HG02885 (cell line): Measurements from ENCODE around the gene ZNF71.
"Not testable (repeated sequence)": the region's sequence is repeated elsewhere in the genome, so short reads cannot be mapped to it uniquely, and the experiment has no call there.

Experiments
- ATAC-seq: cut with Tn5 transposase; IDR thresholded peaks from one replicate; pipeline ENCODE4 v1.9.1; 2021; ENCODE audit warnings: mild to moderate bottlenecking; ENCODE audit not compliant: unreplicated experiment, poor library complexity

Gene ZNF71

DNA sequence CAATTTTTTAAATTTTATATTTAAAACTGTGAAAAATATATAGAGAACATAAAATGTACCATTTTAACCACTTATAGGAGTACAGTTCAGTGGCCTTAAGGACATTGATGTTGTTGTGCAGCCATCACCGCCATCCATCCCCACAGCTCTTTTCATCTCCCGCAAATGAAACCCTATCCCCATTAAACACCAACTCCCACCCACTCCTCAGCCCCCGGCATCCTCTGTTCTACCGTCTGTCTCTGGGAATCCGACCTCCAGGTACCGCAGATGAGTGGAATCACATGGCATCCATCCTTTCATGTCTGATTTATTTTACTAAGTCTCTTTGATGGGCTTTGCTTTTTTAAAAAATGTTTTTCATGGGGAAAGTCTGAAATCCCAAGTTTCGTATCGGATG, 24.0 kb downstream of the ZNF71 start:
- no peak for ATAC-seq

DNA sequence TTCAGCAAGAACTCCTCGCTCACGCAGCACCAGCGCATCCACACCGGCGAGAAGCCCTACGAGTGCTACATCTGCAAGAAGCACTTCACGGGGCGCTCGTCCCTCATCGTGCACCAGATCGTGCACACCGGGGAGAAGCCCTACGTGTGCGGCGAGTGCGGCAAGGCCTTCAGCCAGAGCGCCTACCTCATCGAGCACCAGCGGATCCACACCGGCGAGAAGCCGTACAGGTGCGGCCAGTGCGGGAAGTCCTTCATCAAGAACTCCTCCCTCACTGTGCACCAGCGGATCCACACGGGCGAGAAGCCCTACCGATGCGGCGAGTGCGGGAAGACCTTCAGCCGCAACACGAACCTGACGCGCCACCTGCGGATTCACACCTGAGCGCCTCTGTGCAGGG, 27.3 kb downstream of the ZNF71 start:
- ATAC-seq, result no peak

DNA sequence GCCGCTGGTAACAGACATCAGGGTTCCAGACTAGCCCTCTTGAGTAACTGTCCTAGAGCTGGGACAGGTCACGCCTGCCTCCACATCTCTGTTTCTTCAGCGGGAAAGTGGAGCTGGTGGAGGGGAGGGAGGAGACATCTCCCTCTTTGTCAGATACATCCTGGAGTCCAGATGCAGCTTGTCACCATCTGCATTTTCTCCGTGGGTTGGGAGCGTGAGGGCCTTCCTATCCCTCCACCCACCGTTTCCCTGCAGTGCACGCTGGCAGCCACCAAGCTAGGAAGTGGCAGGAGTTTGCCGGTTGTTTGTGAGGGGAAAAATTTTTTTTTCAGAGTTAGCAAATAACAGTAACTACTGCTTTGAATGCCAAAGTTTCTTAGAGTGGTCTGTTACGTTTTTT, 27.9 kb downstream of the ZNF71 start:
- no peak for ATAC-seq

DNA sequence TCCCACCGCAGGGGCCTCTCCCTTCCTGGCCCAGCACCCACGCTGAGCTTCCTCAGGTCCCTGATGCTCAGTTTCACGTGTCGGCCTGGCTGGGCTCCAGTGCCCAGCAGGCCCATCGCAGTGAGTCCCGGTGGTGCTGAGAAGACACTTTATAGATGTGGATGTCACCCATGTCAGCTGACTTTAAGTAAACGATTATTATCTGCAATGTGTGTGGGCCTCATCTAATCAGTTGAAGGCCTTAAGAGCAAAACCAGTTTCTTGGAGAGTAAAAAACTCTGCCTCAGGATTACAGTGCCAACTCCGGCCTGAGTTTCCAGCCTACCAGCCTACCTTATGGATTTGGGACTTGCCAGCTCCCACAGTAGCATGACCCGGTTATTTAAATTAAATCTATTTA, 30.6 kb downstream of the ZNF71 start:
- no peak for ATAC-seq

DNA sequence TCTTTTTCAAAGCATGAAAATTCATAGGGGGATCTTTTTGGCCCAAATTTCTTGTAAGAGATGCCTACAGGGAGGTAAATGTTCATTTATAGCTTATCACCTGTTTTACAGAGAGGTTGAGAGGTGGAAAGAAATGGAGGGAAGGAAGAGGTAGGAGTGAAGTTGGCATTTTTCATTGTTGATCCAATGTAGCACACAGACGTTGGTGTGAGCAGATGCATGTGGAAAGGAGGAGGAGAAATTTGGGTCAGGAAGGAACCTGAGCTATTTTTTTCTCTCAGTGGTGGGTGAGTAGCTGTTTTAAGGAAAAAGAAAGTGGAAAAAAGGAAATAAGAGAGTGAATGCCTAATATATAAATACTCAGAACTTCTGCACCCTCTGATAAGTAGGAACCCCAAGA, 37.9 kb downstream of the ZNF71 start:
- ATAC-seq, result no peak

DNA sequence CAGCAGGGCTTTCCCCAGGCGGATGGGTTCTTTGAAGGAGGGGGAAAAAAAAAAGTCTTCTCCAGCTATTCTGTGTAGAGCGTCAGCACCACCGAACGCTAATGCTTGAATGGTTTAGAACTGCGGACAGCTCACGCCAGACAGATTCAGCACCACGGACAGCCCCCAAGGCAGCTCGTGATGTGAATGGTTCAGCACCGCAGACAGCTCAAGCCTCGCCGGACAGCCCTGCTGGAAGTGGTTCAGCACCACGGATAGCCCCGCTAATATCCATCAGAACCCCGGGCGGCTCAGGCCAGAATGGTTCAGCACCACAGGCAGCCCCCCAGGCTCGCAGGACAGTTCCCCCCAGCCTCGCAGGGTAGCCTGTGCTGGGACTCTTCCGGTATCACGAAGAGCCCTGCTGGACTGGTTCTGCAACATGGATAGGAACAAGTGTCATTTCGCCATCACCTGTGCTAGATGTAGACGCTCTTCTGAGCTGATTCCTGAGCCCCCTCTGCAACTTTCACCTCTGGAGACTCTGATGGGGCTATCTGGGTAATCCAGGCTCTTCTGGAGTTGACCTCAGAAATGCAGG, 43.0 kb downstream of the ZNF71 start:
- no peak for ATAC-seq

DNA sequence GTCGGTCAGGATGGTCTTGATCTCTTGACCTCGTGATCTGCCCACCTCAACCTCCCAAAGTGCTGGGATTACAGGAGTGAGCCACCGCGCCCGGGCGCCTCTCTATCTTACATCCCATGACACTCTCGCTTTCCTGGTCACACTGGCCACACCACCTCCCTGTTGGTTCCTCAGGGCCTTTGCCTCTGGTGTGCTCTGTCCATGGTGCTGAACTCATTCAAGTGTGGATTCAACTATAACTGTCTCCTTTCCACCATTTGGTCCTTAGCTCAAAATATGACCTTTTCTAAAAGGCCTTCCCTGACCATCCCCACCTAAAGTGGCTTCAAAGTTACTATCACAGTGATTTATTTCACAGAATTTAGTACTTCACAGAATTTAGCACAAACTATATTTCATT, 44.1 kb downstream of the ZNF71 start:
- no peak for ATAC-seq

DNA sequence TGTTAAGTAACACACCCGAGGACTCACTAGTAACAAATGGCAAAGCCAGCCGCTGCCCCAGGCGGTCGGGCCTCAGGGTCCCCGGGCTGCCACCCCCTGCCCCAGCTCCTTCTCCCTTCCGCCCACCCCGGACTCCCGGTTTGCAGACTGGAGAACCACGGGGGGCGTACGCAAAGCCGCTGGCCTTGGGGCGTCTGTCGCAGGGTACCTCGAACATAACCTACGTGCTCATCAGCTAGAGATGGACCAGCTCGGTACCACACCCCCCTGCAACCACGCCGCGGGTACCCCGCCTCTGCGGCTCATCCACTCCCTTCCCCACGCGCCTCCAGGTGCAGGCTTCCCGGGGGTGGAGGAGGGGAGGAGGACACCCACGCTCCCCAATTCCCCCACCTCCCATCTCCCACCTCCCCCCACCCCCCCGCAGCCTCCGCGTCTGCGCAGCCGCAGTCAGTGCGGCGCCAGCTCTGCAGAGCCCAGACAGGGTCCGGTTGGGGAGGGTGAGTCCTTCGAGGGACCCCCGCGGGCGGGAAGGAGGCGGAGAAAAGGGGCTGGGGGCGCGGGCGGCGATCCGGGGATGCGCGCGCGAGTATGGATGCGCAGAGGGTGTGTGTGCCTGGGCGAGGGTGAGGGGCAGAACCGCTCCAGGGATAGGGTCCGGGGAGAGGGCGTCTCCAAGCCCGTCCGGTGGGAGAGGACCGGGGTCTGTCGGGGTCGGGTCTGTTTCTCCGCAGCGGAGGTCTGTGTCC, 47.8 kb downstream of the ZNF71 start, which contains the start of gene SMIM17:
Gene SMIM17, plus strand, starts transcription at position 449 of the 749 bp plus-strand sequence. CDS start 2,509 bp downstream, outside the sequence.
- no peak for ATAC-seq

DNA sequence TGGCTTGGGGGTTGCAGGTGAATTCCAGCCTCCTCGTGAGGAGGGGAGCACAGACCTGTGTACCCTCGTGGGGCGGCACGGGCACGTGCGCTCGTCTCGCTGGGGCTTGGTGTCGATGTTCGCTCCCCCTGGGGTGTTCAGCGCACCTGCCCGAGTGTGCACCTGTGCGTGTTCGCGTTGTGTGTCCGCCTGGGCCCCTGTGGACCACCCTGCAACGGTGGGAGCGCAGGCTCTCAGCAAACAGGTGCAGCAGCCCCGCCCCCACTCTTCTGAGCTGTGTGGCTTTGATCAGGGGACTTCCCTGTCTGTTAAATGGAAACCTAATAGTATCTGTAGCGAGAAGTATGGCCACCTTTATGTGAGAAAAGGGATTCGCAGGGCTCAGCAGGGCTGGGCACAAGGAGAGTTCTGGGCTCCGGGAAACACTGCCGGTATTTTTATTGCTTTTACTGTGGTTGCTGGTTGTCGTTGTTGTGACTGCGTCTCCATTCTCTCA, 48.4 kb downstream of the ZNF71 start:
- ATAC-seq, result no peak

DNA sequence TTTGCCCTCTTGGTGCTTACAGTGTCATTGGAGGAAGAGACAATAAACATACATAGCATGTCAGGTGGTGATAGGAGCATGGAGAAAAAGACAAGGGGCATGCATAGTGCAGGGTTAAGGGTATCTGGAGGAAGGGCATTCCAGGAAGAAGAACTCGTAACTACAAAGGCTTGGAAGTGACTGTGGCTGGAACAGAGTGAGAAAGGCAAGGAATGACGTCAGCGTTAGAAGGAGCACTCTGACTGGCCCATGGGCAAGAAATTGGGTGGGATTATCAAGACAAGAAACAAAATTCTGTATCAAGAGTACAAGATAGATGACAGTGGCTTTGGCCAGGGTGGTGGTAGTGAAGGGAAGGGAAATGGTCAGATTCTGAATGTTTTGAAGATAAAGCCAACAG, 59.0 kb downstream of the ZNF71 start:
- no peak for ATAC-seq

DNA sequence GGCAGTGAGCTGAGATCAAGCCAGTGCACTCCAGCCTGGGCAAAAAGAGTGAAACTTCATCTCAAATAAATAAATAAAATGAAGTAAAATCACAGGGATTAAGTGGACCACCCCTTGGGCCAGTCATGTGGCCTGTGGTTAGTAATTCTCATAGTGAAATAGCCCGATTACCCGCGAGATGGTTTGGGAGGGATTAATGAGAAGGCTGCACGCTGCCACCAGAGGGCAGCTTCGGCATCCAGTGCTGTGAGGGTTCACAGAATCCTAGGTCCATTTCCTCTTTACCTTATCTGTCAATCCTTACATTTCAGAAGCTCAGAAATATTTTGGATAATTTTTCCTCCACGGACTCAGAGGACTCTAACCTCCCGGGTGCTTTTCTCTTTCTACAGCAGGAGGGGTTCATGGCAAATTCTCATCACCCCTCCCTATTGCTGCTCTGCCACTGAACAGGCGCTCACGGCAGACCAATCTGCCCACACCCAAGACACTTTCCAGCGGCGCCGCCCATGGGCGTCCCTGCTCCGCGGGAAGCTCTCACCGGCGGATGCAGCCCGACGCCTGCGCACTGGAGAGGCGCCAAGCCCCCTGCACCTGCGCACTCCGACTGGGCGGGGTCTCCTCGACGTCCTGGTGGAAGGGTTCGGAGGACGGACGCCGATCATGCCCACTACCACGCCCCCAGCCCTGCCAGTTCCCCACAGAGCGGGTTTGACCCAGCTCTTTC, 65.4 kb downstream of the ZNF71 start:
- no peak for ATAC-seq

DNA sequence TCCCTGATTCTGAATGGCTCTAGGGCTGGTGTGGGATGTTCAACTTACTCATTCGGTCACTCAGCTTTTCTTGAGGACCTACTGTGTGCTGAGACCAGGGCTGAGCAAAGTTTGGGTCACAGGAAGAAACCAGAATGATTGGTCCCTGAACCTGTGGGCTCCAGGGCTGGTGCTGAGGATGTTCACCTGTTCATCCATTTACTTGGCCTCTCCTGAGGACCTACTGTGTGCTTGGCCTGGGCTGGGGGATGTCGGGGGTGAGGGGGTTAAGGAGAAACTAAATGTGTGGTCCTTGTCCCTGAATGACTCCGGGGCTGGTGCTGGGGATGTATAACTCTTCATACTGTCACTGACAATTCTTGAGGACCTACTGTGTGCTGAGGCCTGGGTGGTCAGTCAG, 66.1 kb downstream of the ZNF71 start:
- ATAC-seq, result no peak

DNA sequence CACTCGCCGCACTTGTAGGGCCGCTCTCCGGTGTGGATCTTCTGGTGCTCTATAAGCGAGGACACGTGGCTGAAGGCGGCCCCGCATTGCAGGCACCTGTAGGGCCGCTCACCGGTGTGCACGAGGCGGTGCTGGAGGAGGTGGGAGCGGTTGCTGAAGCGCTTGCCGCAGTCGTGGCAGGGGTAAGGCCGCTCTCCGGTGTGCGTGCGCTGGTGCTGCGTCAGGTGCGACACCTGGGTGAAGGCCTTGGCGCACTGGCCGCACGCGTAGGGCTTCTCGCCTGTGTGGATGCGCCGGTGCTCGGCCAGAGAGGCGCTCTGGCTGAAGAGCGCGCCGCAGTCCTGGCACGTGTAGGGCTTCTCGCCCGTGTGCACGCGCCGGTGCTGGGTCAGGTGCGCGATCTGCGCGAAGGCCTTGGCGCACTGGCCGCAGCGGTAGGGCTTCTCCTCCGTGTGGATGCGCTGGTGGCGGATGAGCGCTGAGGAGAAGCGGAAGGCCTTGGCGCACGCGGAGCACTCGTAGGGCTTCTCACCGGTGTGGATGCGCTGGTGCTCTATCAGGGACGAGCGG, 68.9 kb downstream of the ZNF71 start:
- no peak for ATAC-seq

DNA sequence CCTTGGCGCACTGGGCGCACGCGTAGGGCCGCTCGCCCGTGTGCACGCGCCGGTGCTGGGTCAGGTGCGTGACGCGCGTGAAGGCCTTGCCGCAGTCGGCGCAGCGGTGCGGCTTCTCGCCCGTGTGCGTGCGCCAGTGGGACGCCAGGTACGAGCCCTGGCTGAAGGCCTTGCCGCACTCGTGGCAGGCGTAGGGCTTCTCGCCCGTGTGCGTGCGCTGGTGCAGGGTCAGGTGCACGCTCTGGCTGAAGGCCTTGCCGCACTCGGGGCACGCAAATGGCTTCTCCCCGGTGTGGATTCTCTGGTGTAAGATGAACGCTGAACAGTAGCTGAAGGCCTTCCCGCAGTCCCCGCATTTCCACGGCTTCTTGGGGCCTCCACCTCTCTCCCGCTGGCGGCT, 69.4 kb downstream of the ZNF71 start:
- no peak for ATAC-seq

DNA sequence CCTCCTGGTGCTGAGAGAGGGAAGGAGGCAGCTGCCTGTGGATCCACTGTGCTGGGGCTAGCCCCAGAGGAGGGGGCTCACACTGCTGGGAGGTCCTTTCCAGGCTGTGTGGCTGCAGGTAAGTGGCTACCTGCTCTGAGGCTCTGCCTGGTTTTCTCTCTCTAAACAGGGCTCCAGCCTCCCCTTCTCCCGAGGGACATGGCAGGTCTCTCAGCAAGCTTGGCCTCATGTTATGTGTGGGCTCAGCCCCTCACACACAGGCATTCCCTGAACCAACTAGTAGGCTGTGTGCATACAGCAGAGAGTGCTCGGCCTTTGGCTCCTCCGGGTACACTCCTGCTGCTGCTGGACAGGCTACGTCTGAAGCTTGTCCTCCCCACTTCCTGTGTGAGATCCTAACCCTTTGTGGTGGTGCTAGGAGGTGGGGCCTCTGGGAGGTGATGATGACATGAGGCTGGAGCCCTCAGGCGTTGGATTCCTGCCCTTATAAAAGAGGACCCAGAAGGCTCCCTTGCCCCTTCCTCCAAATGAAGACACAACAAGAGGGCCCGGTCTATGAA, 72.3 kb downstream of the ZNF71 start:
- no peak for ATAC-seq

DNA sequence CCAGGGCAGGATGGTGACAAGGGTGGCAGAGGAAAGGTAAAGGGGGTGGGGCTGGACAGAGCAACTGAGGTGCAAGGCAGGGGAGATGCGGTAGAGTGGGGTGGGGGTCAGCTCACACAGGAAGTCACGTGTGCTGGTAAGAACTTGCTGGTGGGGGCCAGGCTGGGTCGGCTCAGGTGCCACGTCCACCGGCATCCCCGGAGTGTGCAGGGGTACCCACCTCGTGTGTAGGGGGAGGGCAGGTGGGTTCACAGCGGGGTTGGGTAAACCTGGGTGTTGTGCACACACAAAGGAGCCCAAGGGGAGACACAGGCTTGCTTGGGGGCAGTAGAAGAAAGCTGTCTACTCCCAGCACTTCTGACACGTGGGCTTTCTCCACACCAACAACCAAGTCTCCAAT, 73.6 kb downstream of the ZNF71 start:
- no peak for ATAC-seq

DNA sequence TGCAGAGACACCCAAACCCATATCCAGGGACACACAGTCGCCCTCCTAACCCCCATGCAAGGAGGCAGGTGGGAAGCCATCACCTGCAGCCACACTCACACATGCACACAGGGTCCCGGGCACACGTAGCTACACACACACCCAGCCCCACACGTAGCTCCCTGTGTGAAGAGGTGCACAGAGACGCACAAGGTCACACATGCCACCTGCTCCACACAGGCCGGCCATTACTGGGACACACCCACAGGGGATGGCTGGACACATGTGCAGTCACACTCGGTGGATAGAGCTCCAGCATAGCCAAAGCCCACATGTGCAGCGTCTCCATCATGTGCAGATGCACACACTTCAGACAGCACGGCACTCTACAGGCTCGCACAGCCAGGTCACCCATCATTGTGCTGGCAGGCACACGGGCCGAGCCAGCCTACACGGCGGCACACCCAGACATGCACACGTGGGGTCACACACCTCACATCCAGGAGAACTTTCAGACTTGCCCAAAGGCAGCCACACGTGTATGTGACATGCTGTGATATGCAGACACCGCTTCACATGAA, 75.4 kb downstream of the ZNF71 start:
- ATAC-seq, result no peak

DNA sequence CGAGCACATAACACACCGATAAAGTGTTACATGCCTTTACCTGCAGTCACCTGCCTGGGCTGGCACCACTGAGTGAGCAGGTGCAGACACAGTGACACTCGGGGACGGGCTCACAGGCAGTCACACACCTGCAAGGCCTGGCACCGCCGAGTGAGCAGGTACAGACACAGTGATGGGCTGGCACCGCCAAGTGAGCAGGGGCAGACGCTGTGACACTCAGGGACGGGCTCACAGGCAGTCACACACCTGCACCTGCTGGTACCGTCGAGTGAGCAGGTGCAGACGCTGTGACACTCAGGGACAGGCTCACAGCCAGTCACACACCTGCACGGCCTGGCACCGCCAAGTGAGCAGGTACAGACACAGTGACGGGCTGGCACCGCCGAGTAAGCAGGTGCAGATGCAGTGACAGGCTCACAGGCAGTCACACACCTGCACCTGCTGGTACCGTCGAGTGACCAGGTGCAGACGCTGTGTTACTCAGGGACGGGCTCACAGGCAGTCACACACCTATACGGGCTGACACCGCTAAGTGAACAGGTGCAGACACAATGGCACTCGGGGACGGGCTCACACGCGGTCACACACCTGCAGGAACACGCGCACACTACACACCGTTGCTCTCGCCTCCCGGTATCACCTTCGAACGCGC, 76.0 kb downstream of the ZNF71 start:
- ATAC-seq, result no peak

DNA sequence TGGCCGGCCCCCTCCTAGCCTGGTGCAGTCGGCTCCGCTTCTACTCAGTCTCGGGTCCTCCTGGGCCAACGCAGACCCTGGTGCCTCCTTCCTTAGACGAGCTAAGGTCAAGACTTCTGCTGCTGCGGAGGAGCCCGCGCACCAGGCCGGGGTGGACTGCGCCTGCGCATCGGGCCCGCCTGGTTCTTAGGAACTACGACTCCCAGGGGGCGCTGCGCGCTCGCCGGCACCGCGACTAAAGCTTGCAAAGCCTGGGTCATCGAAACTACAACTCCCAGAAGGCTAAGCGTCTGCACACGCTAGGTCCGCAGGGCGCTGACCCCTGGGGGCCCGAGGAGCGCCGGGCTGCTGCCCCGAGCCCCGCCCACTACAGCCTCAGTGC, 76.5 kb downstream of the ZNF71 start, which contains the start of gene ZNF835:
Gene ZNF835, minus strand, starts transcription at position 145 of the 382 bp plus-strand sequence. CDS start 6,559 bp downstream, outside the sequence.
- ATAC-seq, result no peak

DNA sequence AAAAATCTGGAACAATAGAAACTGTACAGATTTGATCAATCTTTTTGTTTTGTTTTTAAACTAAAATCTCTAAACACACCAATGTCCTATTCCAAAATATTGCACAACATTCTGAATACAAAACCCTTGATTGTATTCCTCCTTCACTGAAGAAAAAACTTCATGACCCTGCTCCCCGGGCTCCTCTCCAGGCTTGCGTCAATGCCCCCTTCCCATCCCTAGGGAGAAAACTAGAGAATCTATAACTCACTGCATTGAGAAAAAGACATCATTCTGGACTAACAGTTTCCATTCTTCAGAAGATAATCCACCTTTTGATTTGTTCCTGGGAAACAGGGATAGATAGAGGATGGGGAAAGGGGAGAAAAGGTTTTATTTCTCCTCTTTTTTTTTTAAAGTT, 77.5 kb downstream of the ZNF71 start:
- not testable (repeated sequence) for ATAC-seq
